IMR-90 (cell line): ENCODE measurements around the gene KRTAP10-1. TPM values are rescaled to one million over a fixed set of nuclear protein-coding genes. Genes with fewer than 3 reads are reported as not detected.

ENCODE experiments used
- ATAC-seq: fragments of 200-7000 bp; cut with Tn5 transposase; 2 replicates; pipeline ENCODE4 v1.9.1; 2020; ENCODE audit warnings: low read depth, mild to moderate bottlenecking, moderate library complexity
- BruUV-seq: library from RNA; stranded (reverse); fragments of 400-500 nt; replicated peaks from 2 replicates; lab custom pipeline; 2021; lab: Mats Ljungman, UMichigan
- CTCF ChIA-PET: fragments of 300-600 bp; formaldehyde crosslinking; extraction: SDS; loops from one replicate; lab custom pipeline; 2021; ENCODE audit warnings: antibody characterized with exemption; lab: Yijun Ruan, JAX
- POLR2A ChIA-PET: fragments of 300-600 bp; sonication (Branson Sonifier 250); formaldehyde crosslinking; loops from one replicate; lab custom pipeline; 2022; ENCODE audit warnings: antibody characterized with exemption; ENCODE audit not compliant: unreplicated experiment; lab: Charles Lee
- DNase-seq: peaks from one replicate; pipeline ENCODE4 v3.0.0; 2013
- H2AFZ ChIP-seq: replicated peaks from 2 replicates; pipeline ENCODE3; 2013; ENCODE audit warnings: low read length, mild to moderate bottlenecking; ENCODE audit not compliant: poor library complexity
- H2AK5ac ChIP-seq: 2 replicates; pipeline ENCODE4 v1.6.1; 2013; ENCODE audit warnings: low read depth, low read length, inconsistent platforms
- H2AK9ac ChIP-seq: replicated peaks from 2 replicates; pipeline ENCODE3; 2013; ENCODE audit warnings: mild to moderate bottlenecking, low read depth, low read length, moderate library complexity; ENCODE audit not compliant: poor library complexity
- H2BK120ac ChIP-seq: 2 replicates; pipeline ENCODE4 v1.6.1; 2013; ENCODE audit warnings: low read depth, low read length, inconsistent platforms
- H2BK15ac ChIP-seq: 3 replicates; pipeline ENCODE4 v1.6.1; 2013; ENCODE audit warnings: low read depth, low read length, inconsistent platforms
- H2BK20ac ChIP-seq: 2 replicates; pipeline ENCODE4 v1.6.1; 2013; ENCODE audit warnings: low read depth, mild to moderate bottlenecking, inconsistent platforms, low read length, moderate library complexity
- H2BK5ac ChIP-seq: 2 replicates; pipeline ENCODE4 v1.6.1; 2013; ENCODE audit warnings: mild to moderate bottlenecking, low read depth, low read length, inconsistent platforms; ENCODE audit not compliant: poor library complexity, severe bottlenecking
- H3K14ac ChIP-seq: replicated peaks from 2 replicates; pipeline ENCODE4 v1.6.1; 2013; ENCODE audit warnings: low read depth, low read length, inconsistent platforms
- H3K18ac ChIP-seq: 2 replicates; pipeline ENCODE4 v1.6.1; 2013; ENCODE audit warnings: low read depth, low read length, control low read depth
- H3K23ac ChIP-seq: 2 replicates; pipeline ENCODE4 v1.6.1; 2013; ENCODE audit warnings: low read depth, low read length, inconsistent platforms
- H3K27ac ChIP-seq: 2 replicates; pipeline ENCODE4 v1.5.1; 2013; ENCODE audit warnings: mild to moderate bottlenecking, control low read depth, low read length; ENCODE audit not compliant: insufficient read depth
- H3K27me3 ChIP-seq: 2 replicates; pipeline ENCODE4 v1.6.1; 2013; ENCODE audit warnings: low read length; ENCODE audit not compliant: control insufficient read depth, insufficient read depth
- H3K36me3 ChIP-seq: 2 replicates; pipeline ENCODE4 v1.6.1; 2013; ENCODE audit warnings: low read length, mixed read lengths; ENCODE audit not compliant: control insufficient read depth, insufficient read depth
- H3K4ac ChIP-seq: 2 replicates; pipeline ENCODE4 v1.6.1; 2013; ENCODE audit warnings: low read depth, low read length, inconsistent platforms
- H3K4me1 ChIP-seq: 2 replicates; pipeline ENCODE4 v1.6.1; 2013; ENCODE audit warnings: low read length, mixed read lengths; ENCODE audit not compliant: control insufficient read depth, insufficient read depth
- H3K4me2 ChIP-seq: 2 replicates; pipeline ENCODE4 v1.6.1; 2013; ENCODE audit warnings: low read depth, mild to moderate bottlenecking, control low read depth, low read length, moderate library complexity
- H3K4me3 ChIP-seq: 2 replicates; pipeline ENCODE4 v1.5.1; 2013; ENCODE audit warnings: low read depth, mild to moderate bottlenecking, control low read depth, low read length, moderate library complexity; ENCODE audit not compliant: insufficient read depth
- H3K56ac ChIP-seq: 2 replicates; pipeline ENCODE4 v1.6.1; 2013; ENCODE audit warnings: low read length, inconsistent platforms; ENCODE audit not compliant: insufficient read depth; ENCODE audit errors: extremely low read depth
- H3K79me1 ChIP-seq, 2 experiments: 2 replicates each; pipeline ENCODE4 v1.6.1; 2013; ENCODE audit warnings: low read length in 2 of 2, inconsistent platforms in 1 of 2, low read depth in 1 of 2
- H3K9ac ChIP-seq: 2 replicates; pipeline ENCODE4 v1.6.1; 2013; ENCODE audit warnings: low read depth, low read length, control low read depth
- H3K9me1 ChIP-seq: 2 replicates; pipeline ENCODE4 v1.6.1; 2013; ENCODE audit warnings: low read length, inconsistent platforms; ENCODE audit not compliant: insufficient read depth
- H3K9me3 ChIP-seq: 2 replicates; pipeline ENCODE4 v1.6.1; 2013; ENCODE audit warnings: low read length; ENCODE audit not compliant: control insufficient read depth, insufficient read depth
- H4K20me1 ChIP-seq: 2 replicates; pipeline ENCODE4 v1.6.1; 2013; ENCODE audit warnings: low read length, inconsistent platforms; ENCODE audit not compliant: insufficient read depth
- H4K5ac ChIP-seq: 2 replicates; pipeline ENCODE4 v1.6.1; 2013; ENCODE audit warnings: mild to moderate bottlenecking, low read depth, low read length, control low read depth
- H4K8ac ChIP-seq, 2 experiments: 2 replicates each; pipeline ENCODE4 v1.6.1; 2013; ENCODE audit warnings: low read depth in 2 of 2, low read length in 2 of 2, control low read depth in 1 of 2, inconsistent platforms in 1 of 2
- H4K91ac ChIP-seq: 2 replicates; pipeline ENCODE4 v1.6.1; 2013; ENCODE audit warnings: low read depth, low read length, inconsistent platforms; ENCODE audit not compliant: insufficient read depth
- MAZ ChIP-seq: IDR thresholded peaks from 2 replicates; pipeline ENCODE4 v1.6.1; 2012; ENCODE audit warnings: low read depth, mild to moderate bottlenecking, low read length, improper control_type of control experiment, moderate library complexity, borderline replicate concordance
- RAD21 ChIP-seq: IDR thresholded peaks from 2 replicates; pipeline ENCODE4 v1.6.1; 2012; ENCODE audit warnings: low read length, improper control_type of control experiment
- RCOR1 ChIP-seq: IDR thresholded peaks from 2 replicates; pipeline ENCODE4 v1.6.1; 2012; ENCODE audit warnings: mild to moderate bottlenecking, low read length, improper control_type of control experiment; ENCODE audit not compliant: insufficient replicate concordance
- RFX5 ChIP-seq: IDR thresholded peaks from 2 replicates; pipeline ENCODE4 v1.8.0; 2012; ENCODE audit warnings: low read depth, mild to moderate bottlenecking, low read length, moderate library complexity
- SMC3 ChIP-seq: fragments of 150-350 bp; IDR thresholded peaks from 2 replicates; pipeline ENCODE4 v1.6.1; 2016; ENCODE audit warnings: low read depth, mild to moderate bottlenecking, antibody characterized with exemption, low read length, moderate library complexity
- WGBS, 2 experiments: methylation state at CpG; one replicate each; pipeline versions ENCODE4 v1.1.5 to v1.1.7; 2013; ENCODE audit warnings: missing lambda C conversion rate in 2 of 2; ENCODE audit not compliant: insufficient read length in 1 of 2; ENCODE audit errors: extremely low coverage in 2 of 2; 5-methylcytosine and 5-hydroxymethylcytosine counted together
- dilution Hi-C: fragments of 300-500 bp; cut with HindIII; formaldehyde crosslinking; loops from one replicate; pipeline ENCODE4 v1.14.3; 2018; ENCODE audit warnings: low sequenced_read_pairs; ENCODE audit not compliant: unreplicated experiment
- in situ Hi-C: fragments of 300-500 bp; cut with MboI; formaldehyde crosslinking; loops from 3 replicates; pipeline ENCODE4 v1.14.3; 2019; ENCODE audit warnings: low sequenced_read_pairs, inconsistent platforms, mixed read lengths
- intact Hi-C: fragments of 100-400 bp; cut with micrococcal nuclease; formaldehyde crosslinking; loops from 2 replicates; pipeline ENCODE4 v1.10.0; 2022
- polyA plus RNA-seq, 3 experiments: library from polyadenylated mRNA; depleted of rRNA; stranded (reverse); fragments of >200 nt; gene quantifications; 2 replicates each; pipeline ENCODE4 v1.2.3, GENCODE V29; 2012; ENCODE audit warnings: low replicate concordance in 1 of 3
- total RNA-seq: library from RNA; depleted of rRNA; stranded (reverse); fragments of >200 nt; gene quantifications from 2 replicates; pipeline ENCODE4 v1.2.3, GENCODE V29; 2012
- TF ChIP-seq, protein P1 (sequence below): fragments of 150-350 bp; IDR thresholded peaks from 2 replicates; pipeline ENCODE4 v1.6.1; 2017; ENCODE audit warnings: mild to moderate bottlenecking, antibody characterized with exemption, low read length, low read depth
- TF ChIP-seq, protein P2 (sequence below): fragments of 150-350 bp; IDR thresholded peaks from 2 replicates; pipeline ENCODE4 v1.6.1; 2016; ENCODE audit warnings: low read depth, mild to moderate bottlenecking, low read length, moderate library complexity, borderline replicate concordance

The KRTAP10-1 gene
- total and polyA plus RNA-seq, 2 of the 4 experiments (the other 2 are of a cell fraction), result not detected

DNA sequence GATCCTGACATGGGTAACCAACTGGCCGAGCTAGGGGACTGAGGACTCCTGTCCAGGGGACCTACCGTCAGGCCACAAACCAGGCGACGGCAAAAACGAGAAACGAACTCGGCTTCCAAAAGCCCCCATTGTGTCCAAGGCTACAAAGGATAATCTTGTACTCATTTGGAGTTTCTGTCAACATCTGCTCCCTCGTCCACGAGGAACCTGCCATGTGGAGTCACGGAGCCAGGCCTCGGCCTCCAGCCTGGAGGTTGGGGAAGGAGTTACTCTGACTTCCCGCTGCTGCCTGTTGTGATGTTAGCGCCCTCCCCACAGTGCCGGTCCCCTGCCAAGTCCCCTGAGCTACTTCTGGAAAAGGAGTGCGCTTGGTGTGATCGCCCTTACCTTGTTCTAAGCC, 7.3 kb downstream of the KRTAP10-1 start:
- TF ChIP-seq RFX5 (no peak), RAD21 (no peak), SMC3 (no peak), MAZ (no peak), RCOR1 (no peak)
- TF ChIP-seq, protein P1, sequence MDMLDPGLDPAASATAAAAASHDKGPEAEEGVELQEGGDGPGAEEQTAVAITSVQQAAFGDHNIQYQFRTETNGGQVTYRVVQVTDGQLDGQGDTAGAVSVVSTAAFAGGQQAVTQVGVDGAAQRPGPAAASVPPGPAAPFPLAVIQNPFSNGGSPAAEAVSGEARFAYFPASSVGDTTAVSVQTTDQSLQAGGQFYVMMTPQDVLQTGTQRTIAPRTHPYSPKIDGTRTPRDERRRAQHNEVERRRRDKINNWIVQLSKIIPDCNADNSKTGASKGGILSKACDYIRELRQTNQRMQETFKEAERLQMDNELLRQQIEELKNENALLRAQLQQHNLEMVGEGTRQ, result no peak
- TF ChIP-seq, protein P2, sequence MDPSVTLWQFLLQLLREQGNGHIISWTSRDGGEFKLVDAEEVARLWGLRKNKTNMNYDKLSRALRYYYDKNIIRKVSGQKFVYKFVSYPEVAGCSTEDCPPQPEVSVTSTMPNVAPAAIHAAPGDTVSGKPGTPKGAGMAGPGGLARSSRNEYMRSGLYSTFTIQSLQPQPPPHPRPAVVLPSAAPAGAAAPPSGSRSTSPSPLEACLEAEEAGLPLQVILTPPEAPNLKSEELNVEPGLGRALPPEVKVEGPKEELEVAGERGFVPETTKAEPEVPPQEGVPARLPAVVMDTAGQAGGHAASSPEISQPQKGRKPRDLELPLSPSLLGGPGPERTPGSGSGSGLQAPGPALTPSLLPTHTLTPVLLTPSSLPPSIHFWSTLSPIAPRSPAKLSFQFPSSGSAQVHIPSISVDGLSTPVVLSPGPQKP, result no peak
- no peak overlapping the region for H2BK120ac ChIP-seq
- in situ Hi-C loops, result no loop called here
- H4K8ac ChIP-seq, result no peak overlapping the region
- 0 out of 2 replicates have a peak, but pooled peaks cover 2% of the 10 kb centered on the region for H3K27me3 ChIP-seq
- intact Hi-C loops, result no loop called here
- no peak overlapping the region for H3K4me3 ChIP-seq
- no peak overlapping the region for H3K23ac ChIP-seq
- BruUV-seq, result no TSS peak
- H3K9me1 ChIP-seq, result no peaks in the 10 kb centered on the region
- no peak overlapping the region for H4K91ac ChIP-seq
- CTCF ChIA-PET, result no interaction called here
- no peak for ATAC-seq
- H2AK5ac ChIP-seq, result no peak overlapping the region
- no peak overlapping the region for H3K56ac ChIP-seq
- H3K36me3 ChIP-seq, result no peaks in the 10 kb centered on the region
- H3K27ac ChIP-seq, result no peak overlapping the region
- H4K5ac ChIP-seq, result no peak overlapping the region
- no peak overlapping the region for H3K4me2 ChIP-seq
- dilution Hi-C loops, result no loop called here
- no peak overlapping the region for H2BK15ac ChIP-seq
- H2BK5ac ChIP-seq, result no peak overlapping the region
- WGBS, 2 experiments, result 64% methylated on average over 6 of the region's 16 CpGs; no CpG with 5 or more reads in 1 of the 2 experiments
- no peak overlapping the region for H3K9ac ChIP-seq
- H2AK9ac ChIP-seq, result no peak overlapping the region
- POLR2A ChIA-PET, result no interaction called here
- no peak for DNase-seq
- no peak overlapping the region for H3K18ac ChIP-seq
- H3K4me1 ChIP-seq, result no peaks in the 10 kb centered on the region
- no peak overlapping the region for H2BK20ac ChIP-seq
- H3K79me1 ChIP-seq, result no peaks in the 10 kb centered on the region
- H3K14ac ChIP-seq, result no peak overlapping the region
- H3K9me3 ChIP-seq, result peaks cover 17% of the 10 kb centered on the region; the same call in 1 of the 2 replicates
- no peak overlapping the region for H2AFZ ChIP-seq
- no peaks in the 10 kb centered on the region for H4K20me1 ChIP-seq
- no peak overlapping the region for H3K4ac ChIP-seq
